Bladder microvascular endothelial cell (primary cell): ENCODE data around the gene PEF1. TPM values are rescaled to one million over a fixed set of nuclear protein-coding genes. Genes with fewer than 3 reads are reported as not detected.

Experiments
- total RNA-seq: library from RNA; depleted of rRNA; stranded (reverse); fragments of >200 nt; gene quantifications from 2 replicates; pipeline ENCODE4 v1.2.3, GENCODE V29; 2014

Gene PEF1
- total RNA-seq = 75.1 and 109 TPM in 2 replicates

GRCh38 chr1:31644560-31645273 lies at the start of gene PEF1:
TSS of gene PEF1 (minus strand) at chr1:31644876. CDS start at chr1:31644864, 12 bp downstream.

GRCh38 chr1:31617218-31617915 lies 27.3 kb downstream of the PEF1 start, which contains the start of gene HCRTR1:
TSS of gene HCRTR1 (plus strand) at chr1:31617689. CDS start at chr1:31619193, 1,504 bp downstream.

Other genes with a start within 250 kb of the PEF1 start
- gene SERINC2, start 231.7 kb downstream of the PEF1 start, total RNA-seq = 1.6 and 11.8 TPM in 2 replicates
- 331 and 542 TPM in 2 replicates for gene TINAGL1, start 68.4 kb downstream of the PEF1 start, total RNA-seq
- gene HCRTR1, start 27.2 kb downstream of the PEF1 start, total RNA-seq = 0.65 and 5.2 TPM in 2 replicates
- 0.32 and 1.0 TPM in 2 replicates for gene COL16A1, start 59.1 kb upstream of the PEF1 start, total RNA-seq
- 0.16 and 1.1 TPM in 2 replicates for gene ADGRB2, start 119.5 kb upstream of the PEF1 start, total RNA-seq
- gene SPOCD1, start 171.1 kb upstream of the PEF1 start, total RNA-seq = 2.8 and 6.3 TPM in 2 replicates